Osteocyte (in vitro differentiated cells): ENCODE data around the gene VPS9D1. TPM values are rescaled to one million over a fixed set of nuclear protein-coding genes. Genes with fewer than 3 reads are reported as not detected.

ENCODE experiments used
- DNase-seq: peaks from one replicate; pipeline ENCODE4 v3.0.0; 2021; ENCODE audit warnings: mixed read lengths; ENCODE audit not compliant: unreplicated experiment; ENCODE audit errors: extremely low spot score
- H3K27ac Mint-ChIP-seq: one replicate; pipeline ENCODE4 v1.8.0; 2021; ENCODE audit warnings: mild to moderate bottlenecking, mixed read lengths; ENCODE audit not compliant: unreplicated experiment
- H3K27me3 Mint-ChIP-seq: one replicate; pipeline ENCODE4 v1.8.0; 2021; ENCODE audit warnings: mixed read lengths; ENCODE audit not compliant: unreplicated experiment
- H3K36me3 Mint-ChIP-seq: one replicate; pipeline ENCODE4 v1.8.0; 2021; ENCODE audit warnings: mixed read lengths; ENCODE audit not compliant: unreplicated experiment
- H3K4me1 Mint-ChIP-seq: one replicate; pipeline ENCODE4 v1.8.0; 2021; ENCODE audit warnings: mixed read lengths; ENCODE audit not compliant: unreplicated experiment
- H3K4me3 Mint-ChIP-seq: one replicate; pipeline ENCODE4 v1.8.0; 2021; ENCODE audit warnings: mild to moderate bottlenecking, moderate library complexity, mixed read lengths; ENCODE audit not compliant: unreplicated experiment
- H3K9me3 Mint-ChIP-seq: one replicate; pipeline ENCODE4 v1.8.0; 2021; ENCODE audit warnings: mixed read lengths; ENCODE audit not compliant: unreplicated experiment
- CTCF ChIP-seq: fragments of 200-600 bp; sonication (generic); IDR thresholded peaks from 2 replicates; pipeline ENCODE4 v1.5.0; 2021; ENCODE audit warnings: antibody characterized with exemption, mild to moderate bottlenecking, moderate library complexity
- total RNA-seq: library from RNA; stranded (reverse); gene quantifications from 2 replicates; pipeline ENCODE4 v1.2.1, GENCODE V29; 2021

VPS9D1 gene
- total RNA-seq, 1 donor from 2014 or later: 22.0 TPM

GRCh38 chr16:89658221-89658879 lies 62.3 kb downstream of the VPS9D1 start:
- peaks cover 11% of the 10 kb centered on the region for H3K36me3 Mint-ChIP-seq

GRCh38 chr16:89657442-89658220 lies 63.1 kb downstream of the VPS9D1 start, which contains the start of the genes CHMP1A and SPATA33:
Gene CHMP1A, minus strand, starts transcription at chr16:89657708. Its CDS starts 120 bp downstream, at chr16:89657588.
Gene SPATA33, plus strand, starts transcription at chr16:89657836. Its CDS starts 76 bp downstream, at chr16:89657912.
- H3K27me3 Mint-ChIP-seq: no peaks in the 10 kb centered on the region
- peaks cover 28% of the 10 kb centered on the region for H3K4me1 Mint-ChIP-seq
- H3K27ac Mint-ChIP-seq: peak within 1 kb of the TSS; percentile 86
- H3K4me3 Mint-ChIP-seq: peak within 1 kb of the TSS; percentile 86
- DNase-seq: peak; percentile 98
- peaks cover 11% of the 10 kb centered on the region for H3K36me3 Mint-ChIP-seq
- TF ChIP-seq CTCF: no peak
- no peaks in the 10 kb centered on the region for H3K9me3 Mint-ChIP-seq

More at GRCh38 chr16:89658221-89658879, 62.3 kb downstream of the VPS9D1 start:
- H3K4me3 Mint-ChIP-seq: peak overlapping the region; percentile 86
- H3K27me3 Mint-ChIP-seq: no peaks in the 10 kb centered on the region
- TF ChIP-seq CTCF: no peak
- no peaks in the 10 kb centered on the region for H3K9me3 Mint-ChIP-seq
- DNase-seq: no peak
- H3K4me1 Mint-ChIP-seq: peaks cover 28% of the 10 kb centered on the region
- peak overlapping the region; percentile 86 for H3K27ac Mint-ChIP-seq

Other genes with a start within 250 kb of the VPS9D1 start
- 188 and 209 TPM in 2 replicates for gene ANKRD11, start 230.3 kb downstream of the VPS9D1 start, total RNA-seq
- 113 and 125 TPM in 2 replicates for gene SPG7, start 212.5 kb downstream of the VPS9D1 start, total RNA-seq
- gene RPL13, start 160.2 kb downstream of the VPS9D1 start, total RNA-seq: 1,759 and 1,785 TPM in 2 replicates
- 19.7 and 23.6 TPM in 2 replicates for gene CPNE7, start 145.1 kb downstream of the VPS9D1 start, total RNA-seq
- gene DPEP1, start 107.3 kb downstream of the VPS9D1 start, total RNA-seq: not detected in 2 replicates
- gene CHMP1A, start 63.2 kb downstream of the VPS9D1 start, total RNA-seq: 92.5 and 94.1 TPM in 2 replicates
- gene SPATA33, start 63.1 kb downstream of the VPS9D1 start, total RNA-seq: 15.8 and 18.3 TPM in 2 replicates
- gene CDK10, start 34.2 kb downstream of the VPS9D1 start, total RNA-seq: 67.2 and 91.5 TPM in 2 replicates
- gene SPATA2L, start 19.2 kb downstream of the VPS9D1 start, total RNA-seq: 9.5 and 12.3 TPM in 2 replicates
- 21.3 and 23.0 TPM in 2 replicates for gene ZNF276, start 639 bp upstream of the VPS9D1 start, total RNA-seq
- 14.6 and 14.7 TPM in 2 replicates for gene FANCA, start 95.7 kb upstream of the VPS9D1 start, total RNA-seq
- gene SPIRE2, start 107.6 kb upstream of the VPS9D1 start, total RNA-seq: 4.1 and 4.6 TPM in 2 replicates
- 251 and 267 TPM in 2 replicates for gene TCF25, start 152.7 kb upstream of the VPS9D1 start, total RNA-seq
- 6.5 and 6.9 TPM in 2 replicates for gene MC1R, start 198.0 kb upstream of the VPS9D1 start, total RNA-seq
- 84.9 and 95.8 TPM in 2 replicates for gene TUBB3, start 202.4 kb upstream of the VPS9D1 start, total RNA-seq
- gene DEF8, start 227.9 kb upstream of the VPS9D1 start, total RNA-seq: 78.7 and 82.8 TPM in 2 replicates